ENCODE measurements around the gene BRPF3.

GRCh38 chr6:36235309-36235708 lies 38.8 kb downstream of the BRPF3 start:
- TF ChIP-seq POLR2A (IDR thresholded peaks at IDR 0.05) (no peak), CTCF (IDR thresholded peaks at IDR 0.05) (no peak)
